ENCODE results near the gene ANKRD9.
"Not testable (repeated sequence)": the region's sequence is repeated elsewhere in the genome, so short reads cannot be mapped to it uniquely, and the experiment has no call there.

The ANKRD9 gene

GRCh38 chr14:102509746-102510615 is at the start of gene ANKRD9:
ANKRD9 (minus strand) TSS chr14:102509776; CDS start chr14:102507889, 1,887 bp downstream.
- peak; percentile 77 for DNase-seq (ENCODE audit: low read depth)

- DNase-seq (ENCODE audit: low read depth) = no peak
Measured at GRCh38 chr14:102558556-102558955, 49.0 kb upstream of the ANKRD9 start.

DNA sequence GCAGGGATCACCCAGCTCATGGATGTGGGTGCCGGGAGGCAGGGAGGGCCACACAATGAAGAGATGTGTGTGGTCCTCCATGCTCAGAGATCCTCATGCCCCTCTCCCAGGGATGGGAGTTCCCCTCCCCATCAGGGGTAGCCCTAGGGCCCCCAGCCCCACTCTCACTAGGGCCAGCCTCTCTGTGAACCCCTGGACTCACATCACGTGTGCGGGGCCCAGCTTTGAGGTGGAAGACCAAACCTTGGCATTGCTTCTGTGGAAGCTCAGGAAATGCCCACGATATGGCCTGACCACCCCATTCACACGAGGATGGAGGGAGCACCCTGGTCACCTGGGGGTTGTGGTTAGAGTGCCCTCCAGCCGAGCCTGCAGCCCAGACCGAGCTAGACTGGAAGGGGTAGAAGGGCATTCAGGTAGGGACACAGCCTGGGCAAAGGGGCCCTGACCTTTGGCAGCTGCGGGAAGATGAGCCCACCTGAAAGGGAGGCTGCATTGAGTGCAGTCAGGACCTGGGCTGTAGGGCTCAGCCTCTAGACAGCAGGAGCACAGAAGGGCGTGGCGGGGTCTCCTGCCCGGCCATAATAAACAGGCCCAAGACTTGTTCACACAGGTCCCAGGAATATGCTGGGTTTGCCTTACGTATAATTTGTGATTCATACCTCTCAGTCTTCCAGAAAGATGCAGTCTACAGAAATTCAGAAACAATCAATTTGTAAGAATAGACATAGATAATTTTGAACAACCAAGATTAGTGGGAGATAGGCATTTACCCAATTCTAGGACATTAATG is 48.1 kb upstream of the ANKRD9 start:
- no peak for DNase-seq (ENCODE audit: low read depth)

- DNase-seq (ENCODE audit: low read depth) = no peak
Measured at GRCh38 chr14:102556098-102556677, 46.6 kb upstream of the ANKRD9 start.

- peak; percentile 21 for DNase-seq (ENCODE audit: low read depth)
Measured at GRCh38 chr14:102554821-102555819, 45.5 kb upstream of the ANKRD9 start.

- no peak for DNase-seq (ENCODE audit: low read depth)
Measured at GRCh38 chr14:102551995-102552705, 42.6 kb upstream of the ANKRD9 start.

- not testable (repeated sequence) for DNase-seq (ENCODE audit: low read depth)
Measured at GRCh38 chr14:102550927-102551401, 41.4 kb upstream of the ANKRD9 start.

DNA sequence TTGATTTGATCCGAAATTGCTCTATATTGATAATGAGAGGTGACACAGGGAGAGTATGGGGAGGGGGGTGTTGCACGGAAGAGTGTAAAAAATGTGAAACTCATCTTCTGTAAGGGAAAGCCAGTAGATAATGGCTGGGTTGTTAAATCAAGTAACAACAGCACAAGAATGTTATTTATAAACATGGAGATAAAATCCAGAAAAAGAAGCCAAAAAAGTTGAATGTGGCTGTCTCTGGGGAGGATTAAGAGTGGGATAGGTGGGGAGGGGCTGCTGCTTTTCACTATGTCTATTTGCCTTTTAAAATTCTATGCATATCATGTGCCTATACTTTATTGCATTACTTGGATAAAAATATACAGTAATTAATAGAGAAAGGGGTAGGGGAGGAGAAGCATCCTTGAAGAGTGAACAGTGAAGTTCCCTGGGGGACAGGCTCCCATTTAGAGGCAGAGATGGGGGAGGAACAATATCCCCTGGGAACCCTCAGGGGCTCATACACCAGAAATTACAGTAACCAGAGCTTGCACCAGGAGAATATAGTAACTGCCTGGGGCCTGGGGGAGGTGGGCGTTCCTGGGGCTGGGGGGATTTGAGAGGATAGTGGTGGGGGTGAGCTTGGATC is 39.2 kb upstream of the ANKRD9 start:
- DNase-seq (ENCODE audit: low read depth) = no peak

DNA sequence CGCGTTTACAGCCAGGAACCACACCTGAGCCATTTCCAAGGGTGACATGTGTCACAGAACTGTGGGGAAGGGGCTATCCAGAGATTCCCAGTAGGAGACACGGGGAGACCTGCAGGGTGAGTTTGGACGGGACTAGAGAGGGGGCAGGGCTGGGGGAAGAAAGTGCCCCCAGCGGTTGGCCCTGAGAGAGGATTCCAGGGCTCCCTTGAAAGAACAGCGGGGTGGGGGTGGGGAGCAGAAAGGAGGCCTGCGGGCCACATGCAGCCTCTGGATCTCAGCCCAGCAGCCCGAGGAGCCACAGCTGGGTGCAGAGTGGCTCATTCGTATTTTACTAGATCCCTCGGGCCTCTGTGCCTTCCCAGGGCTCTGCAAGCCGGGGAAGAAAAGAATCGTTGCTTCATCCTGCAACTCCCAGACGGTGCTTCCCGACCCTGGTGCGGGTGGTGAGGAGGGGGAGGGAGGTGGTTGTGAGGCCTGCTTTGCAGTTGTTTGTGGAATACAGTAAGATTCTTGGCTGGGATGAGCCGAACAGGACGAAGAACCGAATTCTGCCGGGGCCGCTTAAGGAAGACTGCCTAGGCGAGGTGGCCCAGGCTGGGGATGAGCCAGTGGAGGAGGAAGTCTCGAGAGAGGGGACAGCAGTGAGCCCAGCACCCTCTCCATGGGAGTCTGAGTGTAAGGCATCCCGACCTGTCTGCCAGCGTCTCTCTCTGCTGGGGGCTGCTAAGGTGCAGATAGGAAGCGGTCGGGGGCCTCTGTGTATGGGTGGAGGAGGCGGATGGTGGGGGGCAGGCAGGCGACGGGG is 36.1 kb upstream of the ANKRD9 start:
- DNase-seq (ENCODE audit: low read depth) = no peak

- no peak for DNase-seq (ENCODE audit: low read depth)
Measured at GRCh38 chr14:102544747-102545460, 35.3 kb upstream of the ANKRD9 start.

DNA sequence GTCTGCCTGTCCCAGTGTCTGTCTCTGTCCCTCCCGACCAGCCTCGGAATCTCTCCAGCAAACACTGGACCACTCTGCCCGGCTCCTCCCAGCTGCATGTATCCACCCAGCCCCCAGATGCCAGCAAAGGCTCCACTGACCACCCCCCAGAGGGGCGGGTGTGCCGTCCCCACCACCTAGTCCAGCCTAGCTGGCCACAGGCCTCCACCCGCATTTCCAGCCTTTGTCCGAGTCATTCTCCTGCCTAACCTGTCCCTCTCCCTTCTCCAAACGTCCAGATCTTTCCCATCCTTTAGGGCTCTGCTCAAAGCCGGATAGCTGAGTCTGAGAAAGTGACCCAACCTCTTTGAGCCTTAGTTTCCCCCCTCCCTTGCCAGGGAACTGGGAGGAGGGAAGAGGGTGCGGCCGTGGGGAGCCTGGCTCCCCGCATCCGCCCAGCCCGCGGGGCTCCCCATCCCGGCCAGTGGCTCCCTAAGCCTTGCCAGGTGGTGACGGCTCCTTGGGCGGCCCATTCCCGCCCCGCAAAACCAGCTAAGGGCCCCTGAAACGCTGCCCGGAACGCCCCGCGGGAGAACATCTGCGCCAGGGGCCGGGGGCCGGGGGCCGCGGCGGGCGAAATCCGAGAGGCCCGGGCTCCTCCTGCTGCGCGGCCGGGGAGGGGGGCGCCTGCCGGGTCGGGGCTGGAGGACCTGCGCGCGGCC is 34.6 kb upstream of the ANKRD9 start:
- DNase-seq (ENCODE audit: low read depth) = no peak

DNA sequence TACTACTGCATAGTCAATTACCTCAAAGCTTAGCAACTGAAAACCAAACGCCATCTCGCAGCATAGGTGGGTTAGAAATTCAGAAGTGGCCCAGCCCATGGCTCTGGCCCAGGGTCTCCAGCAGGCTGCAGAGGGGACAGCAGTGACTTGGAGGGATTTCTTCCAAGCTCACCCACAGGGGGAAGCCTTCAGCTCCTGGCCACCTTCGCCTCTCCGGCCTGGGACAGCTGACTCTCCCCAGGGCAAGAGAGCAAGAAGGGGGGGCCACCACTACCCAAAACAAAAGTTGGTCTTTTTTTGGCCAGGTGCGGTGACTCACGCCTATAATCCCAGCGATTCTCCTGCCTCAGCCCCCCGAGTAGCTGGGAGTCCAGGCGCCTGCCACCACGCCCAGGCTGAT is 32.2 kb upstream of the ANKRD9 start:
- no peak for DNase-seq (ENCODE audit: low read depth)

DNA sequence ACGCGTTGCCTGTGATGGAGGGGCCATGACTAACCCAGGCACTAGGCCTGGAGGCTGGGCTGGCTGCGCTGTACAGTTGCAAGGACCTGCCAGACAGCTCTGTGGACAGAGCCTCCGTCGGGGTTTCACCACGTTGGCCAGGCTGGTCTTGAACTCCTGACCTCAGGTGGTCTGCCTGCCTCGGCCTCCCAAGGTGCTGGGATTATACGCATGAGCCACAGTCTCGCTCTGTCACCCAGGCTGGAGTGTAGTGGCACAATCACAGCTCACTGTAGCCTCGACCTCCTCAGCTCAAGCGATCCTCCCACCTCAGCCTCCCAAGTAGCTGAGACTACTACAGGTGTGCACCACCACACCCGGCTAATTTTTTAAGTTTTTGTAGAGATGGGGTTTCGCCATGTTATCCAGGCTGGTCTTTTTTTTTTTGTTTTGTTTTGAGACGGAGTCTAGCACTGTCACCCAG is 31.5 kb upstream of the ANKRD9 start:
- DNase-seq (ENCODE audit: low read depth) = not testable (repeated sequence)

DNA sequence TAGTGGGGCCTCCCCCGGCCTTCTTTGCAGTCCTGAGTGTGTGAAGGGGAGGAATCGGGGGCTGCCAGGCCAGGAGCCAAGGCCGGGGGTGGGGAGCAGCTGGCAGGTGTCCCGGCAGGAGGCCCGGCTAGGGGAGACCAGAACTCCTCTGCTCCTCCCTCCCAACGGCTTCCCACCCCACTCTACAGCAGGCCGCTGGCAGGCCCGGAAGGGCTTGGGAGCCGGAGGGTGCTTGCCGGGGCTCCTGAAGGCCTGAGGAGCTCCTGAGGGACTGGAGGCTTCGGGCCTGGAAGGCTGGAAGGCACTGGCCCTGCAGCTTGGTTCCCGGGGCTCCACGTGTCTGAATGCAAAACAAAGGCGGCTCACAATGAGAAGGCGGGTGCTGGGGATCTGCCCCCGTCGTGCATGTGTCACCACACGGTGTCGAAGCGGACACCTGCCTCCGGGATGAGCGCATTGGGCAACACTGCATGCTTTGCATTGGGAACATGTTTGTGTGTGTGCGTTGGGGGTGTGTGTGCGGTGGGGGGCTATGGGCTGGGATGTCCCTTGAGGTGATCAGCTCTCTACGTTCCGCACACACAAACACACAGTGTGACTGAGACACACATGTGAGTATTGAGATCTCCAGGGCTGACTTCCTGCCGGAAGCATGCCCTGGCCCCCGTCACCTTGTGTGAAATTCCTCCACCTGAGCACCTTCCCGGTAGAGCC is 30.9 kb upstream of the ANKRD9 start:
- DNase-seq (ENCODE audit: low read depth) = no peak

DNA sequence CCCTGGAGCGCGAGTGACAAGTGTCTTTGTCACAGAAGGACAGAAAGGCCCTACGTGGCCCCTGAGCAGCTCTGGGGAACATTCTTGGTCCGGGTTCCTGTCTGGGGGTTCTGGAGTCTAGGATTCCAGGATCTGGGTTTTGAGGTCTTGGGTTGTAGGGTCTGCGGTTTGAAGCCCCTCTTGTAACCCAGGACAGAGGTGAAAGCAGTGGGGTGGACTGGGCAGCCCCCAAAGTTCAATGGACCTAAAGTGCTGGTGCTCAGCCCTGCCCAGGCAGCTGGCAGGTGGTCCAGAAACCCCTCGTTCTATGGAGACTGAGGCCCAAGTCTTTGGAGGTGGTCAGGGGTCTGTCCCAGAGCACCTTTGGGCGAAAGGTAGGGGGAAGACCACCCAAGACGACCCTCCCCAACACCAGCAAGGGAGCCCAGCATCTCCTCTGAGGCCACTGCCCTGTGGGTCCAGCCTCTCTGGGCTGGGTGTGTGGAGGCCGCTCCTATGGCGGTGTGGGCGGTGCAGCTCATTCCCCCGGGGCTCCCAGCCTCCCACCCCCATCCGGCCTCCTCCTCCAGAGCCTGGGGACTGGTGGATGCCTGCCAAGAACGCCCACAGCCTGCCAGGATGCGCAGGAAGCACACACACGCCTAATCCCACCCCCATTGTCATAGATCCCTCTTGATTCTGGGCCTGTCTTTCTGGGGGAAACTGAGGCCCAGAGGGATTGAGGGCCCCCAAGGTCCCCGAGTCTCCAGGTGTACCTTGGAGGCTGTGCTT is 30.2 kb upstream of the ANKRD9 start:
- DNase-seq (ENCODE audit: low read depth) = no peak
